GM12873 (cell line): ENCODE measurements around the gene CENPP.

Source experiments
- TF ChIP-seq, protein P1 (sequence below): IDR thresholded peaks from 2 replicates; pipeline ENCODE4 v1.5.1; 2012; ENCODE audit warnings: low read depth, mild to moderate bottlenecking, moderate library complexity, low read length, control low read depth; ENCODE audit not compliant: insufficient read depth; ENCODE audit errors: missing control alignments

Gene CENPP

DNA sequence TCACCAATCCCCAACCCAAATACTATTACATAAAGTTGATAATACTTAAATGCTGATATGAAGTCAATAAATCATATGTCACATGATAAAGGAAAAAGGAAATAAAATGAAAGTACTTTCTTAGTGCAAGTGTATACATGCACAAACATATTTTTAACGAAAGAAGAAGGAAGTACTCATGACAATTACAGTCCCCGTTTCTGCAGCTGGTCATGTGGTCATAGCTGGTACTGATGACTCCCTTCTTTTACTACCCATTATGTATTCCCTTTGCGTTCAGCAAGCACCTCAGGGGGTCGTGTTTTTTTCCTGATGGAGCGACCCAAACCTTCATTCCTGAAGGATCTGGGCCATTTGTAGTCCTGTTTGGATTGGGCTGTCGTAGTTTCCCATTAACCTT is 27.3 kb downstream of the CENPP start:
- TF ChIP-seq, protein P1, sequence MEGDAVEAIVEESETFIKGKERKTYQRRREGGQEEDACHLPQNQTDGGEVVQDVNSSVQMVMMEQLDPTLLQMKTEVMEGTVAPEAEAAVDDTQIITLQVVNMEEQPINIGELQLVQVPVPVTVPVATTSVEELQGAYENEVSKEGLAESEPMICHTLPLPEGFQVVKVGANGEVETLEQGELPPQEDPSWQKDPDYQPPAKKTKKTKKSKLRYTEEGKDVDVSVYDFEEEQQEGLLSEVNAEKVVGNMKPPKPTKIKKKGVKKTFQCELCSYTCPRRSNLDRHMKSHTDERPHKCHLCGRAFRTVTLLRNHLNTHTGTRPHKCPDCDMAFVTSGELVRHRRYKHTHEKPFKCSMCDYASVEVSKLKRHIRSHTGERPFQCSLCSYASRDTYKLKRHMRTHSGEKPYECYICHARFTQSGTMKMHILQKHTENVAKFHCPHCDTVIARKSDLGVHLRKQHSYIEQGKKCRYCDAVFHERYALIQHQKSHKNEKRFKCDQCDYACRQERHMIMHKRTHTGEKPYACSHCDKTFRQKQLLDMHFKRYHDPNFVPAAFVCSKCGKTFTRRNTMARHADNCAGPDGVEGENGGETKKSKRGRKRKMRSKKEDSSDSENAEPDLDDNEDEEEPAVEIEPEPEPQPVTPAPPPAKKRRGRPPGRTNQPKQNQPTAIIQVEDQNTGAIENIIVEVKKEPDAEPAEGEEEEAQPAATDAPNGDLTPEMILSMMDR, result no peak

DNA sequence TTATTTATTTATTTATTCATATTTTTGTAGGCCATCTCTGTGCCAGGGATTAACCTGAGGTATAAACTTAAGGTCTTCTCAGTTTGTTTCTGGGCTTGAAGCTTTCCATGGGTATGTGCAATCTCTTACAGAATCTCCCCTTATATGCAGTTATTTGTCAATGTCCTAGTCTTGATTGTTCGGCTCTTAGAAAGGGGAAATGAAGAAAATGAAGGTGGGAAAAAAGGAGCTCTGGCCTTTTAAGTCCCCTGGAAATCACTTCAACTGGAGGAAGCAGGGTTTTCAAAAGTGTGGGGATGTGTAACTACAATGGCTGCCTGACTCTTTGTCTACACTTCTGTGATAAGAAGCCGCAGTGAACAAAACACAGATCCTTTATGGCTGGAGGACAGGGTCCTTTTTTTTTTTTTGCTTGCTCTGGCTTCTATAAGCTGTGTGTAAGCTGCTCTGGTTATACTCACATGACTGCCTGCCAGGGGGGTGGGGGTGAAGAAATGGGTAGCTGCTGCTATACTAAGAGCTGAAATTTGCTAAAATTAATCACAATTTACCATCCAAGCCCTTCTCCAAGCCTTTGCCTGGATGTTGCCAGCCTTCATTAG is 33.7 kb downstream of the CENPP start:
- TF ChIP-seq, protein P1, result no peak

DNA sequence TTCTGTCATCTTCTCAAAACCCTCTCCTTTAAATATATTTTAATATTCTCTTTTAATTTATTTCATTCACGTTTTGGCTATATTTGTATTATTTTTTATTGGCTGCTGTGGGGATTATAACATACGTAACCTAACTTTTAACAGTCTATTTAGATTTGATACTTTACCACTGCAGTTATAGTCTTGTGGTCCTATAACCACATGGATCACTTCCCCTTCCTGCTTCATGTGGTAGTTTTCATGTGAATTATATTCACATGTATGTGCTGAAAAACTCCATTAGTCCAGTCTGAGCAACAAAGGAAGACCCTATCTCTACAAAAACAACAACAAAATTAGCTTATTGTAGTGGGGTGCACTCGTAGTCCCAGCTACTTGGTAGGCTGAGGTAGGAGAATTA is 34.3 kb downstream of the CENPP start:
- TF ChIP-seq, protein P1, result no peak

DNA sequence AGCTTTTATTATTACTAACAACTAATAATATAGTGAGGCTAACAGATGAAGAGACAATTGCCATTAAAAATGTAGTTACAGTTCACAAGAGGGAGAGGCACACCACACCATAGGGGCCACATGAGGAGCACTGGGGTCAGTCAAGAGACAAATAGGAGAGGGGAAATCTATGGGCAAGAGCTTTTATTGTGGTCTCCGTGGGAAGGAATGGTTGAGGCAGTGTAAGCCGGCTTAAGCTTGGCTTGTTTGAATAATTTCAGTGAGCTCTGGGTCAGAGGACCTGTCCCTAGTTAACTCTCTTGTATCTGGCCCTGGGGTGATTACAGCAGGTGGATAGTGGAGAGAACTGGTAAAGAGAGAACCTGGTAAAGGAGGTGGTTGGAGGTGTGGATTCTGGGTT is 43.3 kb downstream of the CENPP start:
- TF ChIP-seq, protein P1, result no peak

DNA sequence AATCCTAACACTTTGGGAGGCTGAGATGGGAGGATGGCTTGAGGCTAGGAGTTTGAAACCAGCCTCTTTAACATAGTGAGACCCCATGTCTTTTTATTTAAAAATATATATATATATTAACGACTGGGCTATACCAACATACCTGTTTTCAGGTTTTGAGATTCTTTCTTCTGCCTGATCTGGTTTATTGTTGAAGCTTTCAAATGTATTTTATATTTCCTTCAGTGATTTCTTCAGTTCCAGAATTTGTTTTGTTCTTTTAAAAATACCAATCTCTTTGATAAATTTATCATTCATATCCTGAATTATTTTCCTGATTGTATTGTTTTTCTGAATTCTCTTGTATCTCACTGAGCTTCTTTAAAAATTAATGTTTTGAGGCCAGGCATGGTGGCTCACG is 47.4 kb downstream of the CENPP start:
- TF ChIP-seq, protein P1, result no peak

DNA sequence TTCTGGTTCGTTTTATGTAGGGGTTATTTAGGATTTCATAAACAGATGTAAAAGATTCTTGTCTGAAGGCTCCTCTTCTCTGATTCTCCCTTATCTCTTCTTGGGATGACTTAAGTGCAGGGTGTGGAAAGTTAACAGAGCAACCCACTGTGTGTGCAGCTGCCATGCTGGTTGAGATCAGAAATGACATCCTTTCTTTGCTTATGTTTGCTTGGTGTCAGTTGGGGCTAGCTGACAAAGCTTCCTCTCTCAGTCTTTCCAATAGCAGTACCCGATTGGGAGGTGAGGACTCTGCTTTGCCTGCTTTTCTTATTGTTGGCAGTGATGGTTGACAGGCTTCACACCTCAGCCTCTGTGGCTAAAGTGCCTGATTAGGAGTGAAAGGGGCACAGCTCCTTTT is 52.1 kb downstream of the CENPP start:
- TF ChIP-seq, protein P1, result no peak

DNA sequence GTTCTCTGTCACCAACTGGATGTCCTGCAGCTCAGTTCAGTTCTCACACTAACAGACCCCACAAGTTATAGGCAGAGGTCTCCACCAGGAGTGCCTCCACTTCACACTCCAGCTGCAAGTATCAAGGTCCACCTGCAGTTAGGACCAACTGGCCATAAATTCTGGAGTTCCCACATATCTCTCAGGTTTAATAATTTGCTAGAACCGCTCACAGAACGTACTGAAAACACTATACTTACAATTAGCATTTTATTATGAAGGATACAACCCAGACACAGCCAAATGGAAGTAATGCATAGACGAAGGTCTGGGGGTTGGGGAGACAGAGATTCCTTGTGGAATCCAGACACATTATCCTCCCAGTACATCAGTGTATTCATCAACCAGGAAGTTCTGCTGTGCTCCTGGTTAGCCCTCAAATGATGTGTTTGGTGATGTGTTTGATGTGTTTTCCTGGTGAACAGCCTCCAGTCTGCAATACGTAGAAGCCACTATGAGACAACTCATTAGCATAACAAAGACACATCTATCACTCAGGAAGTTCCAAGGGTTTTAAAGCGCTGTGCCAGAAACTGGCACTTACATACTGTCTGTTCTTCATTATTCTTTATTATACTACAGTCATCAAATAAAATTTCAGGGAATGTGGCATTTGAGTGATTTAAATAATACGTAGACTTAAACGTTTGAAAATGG is 53.3 kb downstream of the CENPP start:
- TF ChIP-seq, protein P1, result no peak
